Measurements from ENCODE around the gene INPP5D.
"Not testable (repeated sequence)": the region's sequence is repeated elsewhere in the genome, so short reads cannot be mapped to it uniquely, and the experiment has no call there.

Gene INPP5D

DNA sequence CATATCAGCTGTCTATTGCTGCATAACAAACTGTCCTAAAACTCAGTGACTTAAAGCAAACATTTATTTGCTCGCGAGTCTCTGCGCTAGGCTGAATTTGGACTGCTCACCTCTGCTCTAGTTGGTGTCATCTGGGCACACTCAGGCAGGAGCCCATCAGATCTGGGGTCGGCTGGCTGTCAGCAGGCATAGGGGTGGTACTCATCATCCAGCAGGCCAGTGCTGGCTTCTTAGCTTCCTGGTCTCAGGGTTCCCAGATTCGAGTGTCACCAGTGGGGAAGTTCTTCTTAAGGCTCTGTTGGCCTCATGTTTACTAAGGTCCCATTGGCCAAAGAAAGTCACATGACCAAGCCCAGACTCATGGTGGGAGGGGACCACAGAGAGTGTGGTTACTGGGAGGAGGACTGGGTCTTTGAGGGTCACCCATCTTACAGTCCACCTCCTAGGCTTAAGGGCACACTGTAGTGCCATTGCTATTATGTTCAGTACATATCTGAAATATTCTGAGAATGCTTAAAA is 119.8 kb downstream of the INPP5D start:
- Histone ChIP-seq H3K4me2 (ENCODE audit: low read length) (no peak overlapping the region), H3K9ac (ENCODE audit: low read depth, low read length) (no peak overlapping the region), H3K9me3 (replicated peaks; ENCODE audit: low read length) (no peaks in the 10 kb centered on the region), H3K4me3 (ENCODE audit: low read length) (no peak overlapping the region), H3K36me3 (ENCODE audit: insufficient read depth, low read length) (no peaks in the 10 kb centered on the region), H3K4me1 (ENCODE audit: control insufficient read depth, insufficient read depth, low read length) (no peaks in the 10 kb centered on the region), H3K27me3 (ENCODE audit: control insufficient read depth, insufficient read depth, low read length) (peaks cover 13% of the 10 kb centered on the region)

DNA sequence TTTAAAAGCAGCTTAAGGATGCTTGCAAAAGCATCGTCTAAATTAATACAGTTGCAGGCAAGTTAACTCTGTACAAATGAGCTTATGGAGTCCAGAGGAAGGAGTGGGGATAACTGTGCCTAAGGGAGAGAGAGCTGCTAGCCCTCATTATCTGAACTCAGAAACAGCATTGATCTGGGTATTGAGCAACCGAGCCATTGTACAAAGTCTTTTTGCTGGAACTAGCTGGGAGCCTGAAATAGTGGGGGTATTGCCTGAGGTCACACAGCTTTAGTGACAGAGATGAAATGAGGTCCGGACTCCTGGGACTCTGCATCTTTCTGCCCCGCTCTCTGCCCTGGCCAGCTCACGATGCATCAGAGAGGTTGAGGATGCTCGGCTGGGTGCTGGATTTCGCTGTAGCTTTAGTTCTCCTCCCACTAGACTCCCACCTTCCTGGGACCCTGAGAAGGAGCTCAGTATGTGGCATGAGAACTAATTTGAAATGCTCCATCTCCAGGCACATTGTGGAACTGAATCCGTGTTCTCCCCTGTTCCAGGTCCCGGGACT is 123.8 kb downstream of the INPP5D start:
- no peaks in the 10 kb centered on the region for H3K9me3 ChIP-seq (replicated peaks; ENCODE audit: low read length)
- peaks cover 15% of the 10 kb centered on the region for H3K27me3 ChIP-seq (ENCODE audit: control insufficient read depth, insufficient read depth, low read length)
- no peaks in the 10 kb centered on the region for H3K36me3 ChIP-seq (ENCODE audit: insufficient read depth, low read length)
- no peak overlapping the region for H3K9ac ChIP-seq (ENCODE audit: low read depth, low read length)
- H3K4me3 ChIP-seq (ENCODE audit: low read length) = no peak overlapping the region
- no peaks in the 10 kb centered on the region for H3K4me1 ChIP-seq (ENCODE audit: control insufficient read depth, insufficient read depth, low read length)
- H3K4me2 ChIP-seq (ENCODE audit: low read length) = no peak overlapping the region

- H3K27me3 ChIP-seq (ENCODE audit: control insufficient read depth, insufficient read depth, low read length) = peaks cover 15% of the 10 kb centered on the region
- H3K9me3 ChIP-seq (replicated peaks; ENCODE audit: low read length) = no peaks in the 10 kb centered on the region
- no peaks in the 10 kb centered on the region for H3K36me3 ChIP-seq (ENCODE audit: insufficient read depth, low read length)
- no peak overlapping the region for H3K9ac ChIP-seq (ENCODE audit: low read depth, low read length)
- no peak overlapping the region for H3K4me3 ChIP-seq (ENCODE audit: low read length)
- no peaks in the 10 kb centered on the region for H3K4me1 ChIP-seq (ENCODE audit: control insufficient read depth, insufficient read depth, low read length)
- no peak overlapping the region for H3K4me2 ChIP-seq (ENCODE audit: low read length)
Observed at GRCh38 chr2:233184669-233185068, 124.5 kb downstream of the INPP5D start.

DNA sequence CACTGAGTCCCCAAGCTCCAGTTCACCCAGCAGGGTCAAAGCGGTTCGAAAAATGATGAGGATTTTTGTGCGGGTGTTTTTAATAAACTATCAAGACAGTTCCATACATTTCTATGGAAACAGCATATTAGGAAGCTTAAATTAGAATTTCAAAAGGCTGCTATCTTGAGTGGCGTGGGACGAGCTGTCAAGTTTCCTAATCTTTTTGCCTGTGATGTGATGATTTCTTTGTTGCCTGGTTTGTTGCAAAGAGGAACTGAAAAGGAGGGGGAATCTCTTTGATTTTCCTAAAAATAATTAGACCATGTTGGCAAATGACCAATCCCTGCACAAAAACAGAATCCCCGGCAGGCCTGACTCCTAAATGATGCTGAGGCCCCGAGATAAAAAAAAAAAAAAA is 125.2 kb downstream of the INPP5D start:
- no peaks in the 10 kb centered on the region for H3K4me1 ChIP-seq (ENCODE audit: control insufficient read depth, insufficient read depth, low read length)
- no peak overlapping the region for H3K4me2 ChIP-seq (ENCODE audit: low read length)
- H3K9ac ChIP-seq (ENCODE audit: low read depth, low read length) = no peak overlapping the region
- H3K36me3 ChIP-seq (ENCODE audit: insufficient read depth, low read length) = no peaks in the 10 kb centered on the region
- H3K4me3 ChIP-seq (ENCODE audit: low read length) = no peak overlapping the region
- no peaks in the 10 kb centered on the region for H3K9me3 ChIP-seq (replicated peaks; ENCODE audit: low read length)
- H3K27me3 ChIP-seq (ENCODE audit: control insufficient read depth, insufficient read depth, low read length) = peaks cover 15% of the 10 kb centered on the region

DNA sequence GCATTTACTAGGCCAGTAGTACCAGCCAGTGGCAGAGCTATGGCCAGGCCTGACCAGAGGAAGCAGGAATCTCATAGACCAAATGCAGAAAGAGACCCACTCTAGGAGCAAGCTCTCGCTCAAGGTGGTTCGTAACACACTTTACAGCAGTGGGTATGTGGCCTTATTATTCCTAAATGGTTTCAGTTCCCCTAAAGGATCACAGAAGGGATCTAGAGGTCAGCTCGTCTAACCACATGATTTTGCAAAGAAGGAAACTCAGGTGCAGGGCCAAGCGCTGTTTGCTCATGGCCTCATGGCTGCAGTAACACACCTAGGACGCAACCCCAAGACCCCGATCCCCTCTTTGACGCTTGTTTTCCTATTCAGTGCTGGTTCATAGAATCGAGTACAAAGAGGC is 125.8 kb downstream of the INPP5D start:
- H3K27me3 ChIP-seq (ENCODE audit: control insufficient read depth, insufficient read depth, low read length) = peaks cover 18% of the 10 kb centered on the region
- H3K9me3 ChIP-seq (replicated peaks; ENCODE audit: low read length) = no peaks in the 10 kb centered on the region
- no peak overlapping the region for H3K4me3 ChIP-seq (ENCODE audit: low read length)
- no peak overlapping the region for H3K4me2 ChIP-seq (ENCODE audit: low read length)
- H3K9ac ChIP-seq (ENCODE audit: low read depth, low read length) = no peak overlapping the region
- H3K4me1 ChIP-seq (ENCODE audit: control insufficient read depth, insufficient read depth, low read length) = no peaks in the 10 kb centered on the region
- H3K36me3 ChIP-seq (ENCODE audit: insufficient read depth, low read length) = no peaks in the 10 kb centered on the region

DNA sequence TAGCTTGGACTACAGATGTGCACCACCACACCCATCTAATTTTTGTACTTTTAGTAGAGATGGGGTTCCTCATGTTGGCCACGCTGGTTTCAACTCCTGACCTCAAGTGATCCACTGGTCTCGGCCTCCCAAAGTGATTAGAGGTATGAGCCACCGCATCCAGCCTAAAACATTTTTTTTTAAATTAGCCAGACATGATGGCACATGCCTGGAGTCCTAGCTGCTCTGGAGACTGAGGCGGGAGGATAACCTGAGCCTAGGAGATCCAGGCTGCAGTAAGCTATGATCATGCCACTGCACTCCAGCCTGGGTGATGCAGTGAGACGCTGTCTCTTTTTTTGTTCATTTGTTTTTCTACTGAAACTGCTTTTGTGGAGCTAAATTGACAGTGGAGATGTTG is 126.7 kb downstream of the INPP5D start:
- H3K9ac ChIP-seq (ENCODE audit: low read depth, low read length) = no peak overlapping the region
- no peaks in the 10 kb centered on the region for H3K36me3 ChIP-seq (ENCODE audit: insufficient read depth, low read length)
- no peak overlapping the region for H3K4me2 ChIP-seq (ENCODE audit: low read length)
- no peaks in the 10 kb centered on the region for H3K9me3 ChIP-seq (replicated peaks; ENCODE audit: low read length)
- H3K27me3 ChIP-seq (ENCODE audit: control insufficient read depth, insufficient read depth, low read length) = peaks cover 21% of the 10 kb centered on the region
- no peak overlapping the region for H3K4me3 ChIP-seq (ENCODE audit: low read length)
- no peaks in the 10 kb centered on the region for H3K4me1 ChIP-seq (ENCODE audit: control insufficient read depth, insufficient read depth, low read length)

DNA sequence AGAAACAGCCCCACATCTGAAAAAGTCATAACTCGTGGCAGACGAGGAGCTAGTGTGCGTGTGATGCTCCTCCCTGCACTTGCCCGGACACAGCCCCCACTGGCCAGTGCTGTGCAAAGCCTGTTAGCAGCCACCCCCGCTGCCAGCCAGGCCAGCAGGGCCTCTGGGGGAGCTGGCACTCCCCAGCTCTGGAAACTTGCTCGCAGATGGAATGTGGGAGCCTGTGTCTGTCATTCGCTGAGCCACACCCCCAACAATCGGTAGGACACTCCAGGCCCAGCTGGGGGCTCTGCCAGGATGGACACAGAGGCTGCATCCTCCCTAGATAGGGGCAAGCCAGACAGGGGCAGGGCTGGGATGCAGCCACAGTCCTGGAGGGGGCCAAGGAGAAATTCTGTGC is 128.9 kb downstream of the INPP5D start:
- no peak overlapping the region for H3K9ac ChIP-seq (ENCODE audit: low read depth, low read length)
- H3K36me3 ChIP-seq (ENCODE audit: insufficient read depth, low read length) = no peaks in the 10 kb centered on the region
- H3K27me3 ChIP-seq (ENCODE audit: control insufficient read depth, insufficient read depth, low read length) = peaks cover 19% of the 10 kb centered on the region
- no peak overlapping the region for H3K4me2 ChIP-seq (ENCODE audit: low read length)
- no peaks in the 10 kb centered on the region for H3K4me1 ChIP-seq (ENCODE audit: control insufficient read depth, insufficient read depth, low read length)
- H3K9me3 ChIP-seq (replicated peaks; ENCODE audit: low read length) = no peaks in the 10 kb centered on the region
- H3K4me3 ChIP-seq (ENCODE audit: low read length) = no peak overlapping the region

DNA sequence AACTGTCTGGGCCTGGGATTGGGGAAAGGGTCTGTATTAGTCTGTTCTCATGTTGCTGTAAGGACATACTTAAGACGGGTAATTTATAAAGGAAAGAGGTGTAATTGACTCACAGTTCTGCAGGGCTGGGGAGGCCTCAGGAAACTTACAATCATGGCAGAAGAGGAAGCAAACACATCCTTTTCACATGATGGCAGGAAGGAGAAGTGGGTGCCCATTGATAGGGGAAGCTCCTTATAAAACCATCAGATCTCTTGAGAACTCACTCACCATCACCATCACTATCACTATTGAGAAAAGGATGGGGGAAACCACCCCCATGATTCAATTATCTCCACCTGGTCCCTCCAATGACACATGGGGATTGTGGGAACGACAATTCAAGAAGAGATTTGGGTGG is 130.9 kb downstream of the INPP5D start:
- not testable (repeated sequence) for H3K4me3 ChIP-seq (ENCODE audit: low read length); H3K9ac ChIP-seq (ENCODE audit: low read depth, low read length); H3K4me1 ChIP-seq (ENCODE audit: control insufficient read depth, insufficient read depth, low read length); H3K9me3 ChIP-seq (replicated peaks; ENCODE audit: low read length); H3K4me2 ChIP-seq (ENCODE audit: low read length); H3K36me3 ChIP-seq (ENCODE audit: insufficient read depth, low read length)
- H3K27me3 ChIP-seq (ENCODE audit: control insufficient read depth, insufficient read depth, low read length) = peaks cover 20% of the 10 kb centered on the region

- Histone ChIP-seq H3K36me3 (ENCODE audit: insufficient read depth, low read length) (no peaks in the 10 kb centered on the region), H3K9me3 (replicated peaks; ENCODE audit: low read length) (no peaks in the 10 kb centered on the region)
Observed at GRCh38 chr2:233193738-233194137, 133.6 kb downstream of the INPP5D start.

DNA sequence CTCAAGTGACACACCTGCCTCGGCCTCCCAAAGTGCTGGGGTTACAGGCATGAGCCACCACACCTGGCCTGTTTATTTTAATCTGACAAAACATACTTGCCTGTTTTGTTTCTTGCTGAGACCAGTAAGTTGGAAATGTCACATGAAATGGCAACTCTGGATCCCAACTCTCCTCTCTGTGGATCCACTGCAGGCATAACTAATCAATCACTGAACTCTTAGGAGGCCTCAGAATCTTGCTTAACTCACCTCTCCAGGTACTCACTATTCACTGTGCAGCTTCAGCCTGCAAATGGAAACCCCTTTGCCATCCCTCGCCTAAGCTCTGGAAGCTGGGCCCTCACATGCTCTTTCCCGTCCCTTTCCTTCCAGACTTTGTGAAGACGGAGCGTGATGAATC is 134.9 kb downstream of the INPP5D start:
- Histone ChIP-seq H3K9ac (ENCODE audit: low read depth, low read length) (no peak overlapping the region), H3K4me2 (ENCODE audit: low read length) (no peak overlapping the region), H3K4me1 (ENCODE audit: control insufficient read depth, insufficient read depth, low read length) (no peaks in the 10 kb centered on the region), H3K27me3 (ENCODE audit: control insufficient read depth, insufficient read depth, low read length) (peaks cover 36% of the 10 kb centered on the region), H3K9me3 (replicated peaks; ENCODE audit: low read length) (no peaks in the 10 kb centered on the region), H3K36me3 (ENCODE audit: insufficient read depth, low read length) (no peaks in the 10 kb centered on the region), H3K4me3 (ENCODE audit: low read length) (no peak overlapping the region)

More at GRCh38 chr2:233193738-233194137, 133.6 kb downstream of the INPP5D start:
- H3K9ac ChIP-seq (ENCODE audit: low read depth, low read length) = no peak overlapping the region
- H3K4me2 ChIP-seq (ENCODE audit: low read length) = no peak overlapping the region
- no peak overlapping the region for H3K4me3 ChIP-seq (ENCODE audit: low read length)
- H3K4me1 ChIP-seq (ENCODE audit: control insufficient read depth, insufficient read depth, low read length) = no peaks in the 10 kb centered on the region
- peaks cover 35% of the 10 kb centered on the region for H3K27me3 ChIP-seq (ENCODE audit: control insufficient read depth, insufficient read depth, low read length)

DNA sequence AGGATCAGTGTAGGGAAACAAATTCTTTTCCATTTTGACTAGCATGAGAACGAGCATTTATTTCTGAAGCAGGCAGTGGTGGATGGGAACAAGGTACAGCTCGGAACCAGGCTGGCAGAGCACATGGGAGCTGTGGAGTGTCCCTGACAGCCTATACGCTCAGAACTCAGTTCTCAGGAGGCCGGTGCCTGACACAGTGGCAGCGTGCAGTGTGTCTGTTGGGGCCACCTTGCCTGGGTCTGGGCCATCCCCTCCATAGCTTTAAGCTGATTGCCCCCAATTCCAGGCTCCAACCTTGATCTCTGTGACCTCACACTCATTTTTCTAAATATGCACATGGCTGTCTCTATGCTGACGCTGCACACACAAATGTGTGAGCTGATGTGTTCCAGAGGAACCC is 136.9 kb downstream of the INPP5D start:
- no peak overlapping the region for H3K9ac ChIP-seq (ENCODE audit: low read depth, low read length)
- H3K4me2 ChIP-seq (ENCODE audit: low read length) = no peak overlapping the region
- no peaks in the 10 kb centered on the region for H3K36me3 ChIP-seq (ENCODE audit: insufficient read depth, low read length)
- no peaks in the 10 kb centered on the region for H3K9me3 ChIP-seq (replicated peaks; ENCODE audit: low read length)
- H3K4me3 ChIP-seq (ENCODE audit: low read length) = no peak overlapping the region
- H3K27me3 ChIP-seq (ENCODE audit: control insufficient read depth, insufficient read depth, low read length) = peaks cover 42% of the 10 kb centered on the region
- H3K4me1 ChIP-seq (ENCODE audit: control insufficient read depth, insufficient read depth, low read length) = no peaks in the 10 kb centered on the region

GRCh38 chr2:233198026-233198425 is 137.9 kb downstream of the INPP5D start:
- Histone ChIP-seq H3K4me1 (ENCODE audit: control insufficient read depth, insufficient read depth, low read length) (no peaks in the 10 kb centered on the region), H3K27me3 (ENCODE audit: control insufficient read depth, insufficient read depth, low read length) (peaks cover 52% of the 10 kb centered on the region), H3K4me3 (ENCODE audit: low read length) (no peak overlapping the region), H3K4me2 (ENCODE audit: low read length) (no peak overlapping the region), H3K9ac (ENCODE audit: low read depth, low read length) (no peak overlapping the region), H3K36me3 (ENCODE audit: insufficient read depth, low read length) (no peaks in the 10 kb centered on the region), H3K9me3 (replicated peaks; ENCODE audit: low read length) (no peaks in the 10 kb centered on the region)
